NCI-H460 (cell line): ENCODE data around the gene SLC37A4. TPM values are rescaled to one million over a fixed set of nuclear protein-coding genes. Genes with fewer than 3 reads are reported as not detected.

Experiments used
- DNase-seq: peaks from one replicate; pipeline ENCODE4 v3.0.0-alpha.2; 2016; ENCODE audit warnings: low read depth; ENCODE audit errors: extremely low read depth
- small RNA-seq, 2 experiments: library from RNA; depleted of rRNA; stranded (forward); fragments of <200 nt; gene quantifications; one replicate each; pipeline ENCODE3, GENCODE V24; 2014
- total RNA-seq: library from RNA; depleted of rRNA; stranded (reverse); fragments of >200 nt; shearing (Covaris generic); gene quantifications from 2 replicates; pipeline ENCODE4 v1.2.3, GENCODE V29; 2014; rRNA removed

The SLC37A4 gene
- total RNA-seq, 1 experiment from 2014 or later: 14.0 TPM

- no peak for DNase-seq
These were observed 50.3 kb downstream of the SLC37A4 start for GRCh38 chr11:118980191-118980881.

GRCh38 chr11:118979434-118979833 is 51.2 kb downstream of the SLC37A4 start:
- no peak for DNase-seq

- DNase-seq: no peak
These were observed 54.6 kb downstream of the SLC37A4 start for GRCh38 chr11:118975771-118976709.

Small RNA genes lying within 50 kb of the gene (small RNA-seq; reads per million reads assigned to genes)
- 0 reads per million in 2 experiments for gene AP003392.2
- 0 reads per million in 2 experiments for gene RF00017
- gene RF00019: 0 reads per million in 2 experiments

Other genes with a start within 250 kb of the SLC37A4 start
- gene DDX6, start 239.7 kb downstream of the SLC37A4 start, total RNA-seq: 47.6 and 52.0 TPM in 2 replicates
- gene CXCR5, start 147.0 kb downstream of the SLC37A4 start, total RNA-seq: 0.02 TPM in 1 of 2 replicates, not detected in the other
- 12.1 and 16.4 TPM in 2 replicates for gene BCL9L, start 105.0 kb downstream of the SLC37A4 start, total RNA-seq
- gene UPK2, start 74.6 kb downstream of the SLC37A4 start, total RNA-seq: not detected in 2 replicates
- not detected in 2 replicates for gene FOXR1, start 59.1 kb downstream of the SLC37A4 start, total RNA-seq
- gene CENATAC, start 32.7 kb downstream of the SLC37A4 start, total RNA-seq: 19.6 and 24.9 TPM in 2 replicates
- gene RPS25, start 12.5 kb downstream of the SLC37A4 start, total RNA-seq: 1,479 and 1,567 TPM in 2 replicates
- gene TRAPPC4, start 12.1 kb downstream of the SLC37A4 start, total RNA-seq: 73.6 and 83.1 TPM in 2 replicates
- gene HYOU1, start 26.3 kb upstream of the SLC37A4 start, total RNA-seq: 232 and 242 TPM in 2 replicates
- gene VPS11, start 36.9 kb upstream of the SLC37A4 start, total RNA-seq: 8.9 and 11.1 TPM in 2 replicates
- 8.2 and 9.4 TPM in 2 replicates for gene HMBS, start 54.0 kb upstream of the SLC37A4 start, total RNA-seq
- 42.1 and 44.0 TPM in 2 replicates for gene DPAGT1, start 71.0 kb upstream of the SLC37A4 start, total RNA-seq
- 6.4 and 13.7 TPM in 2 replicates for gene C2CD2L, start 76.5 kb upstream of the SLC37A4 start, total RNA-seq
- 11.5 and 13.6 TPM in 2 replicates for gene HINFP, start 90.7 kb upstream of the SLC37A4 start, total RNA-seq
- gene ABCG4, start 118.2 kb upstream of the SLC37A4 start, total RNA-seq: not detected in 2 replicates
- 12.4 and 13.6 TPM in 2 replicates for gene NLRX1, start 137.8 kb upstream of the SLC37A4 start, total RNA-seq
- not detected in 2 replicates for gene NHERF4, start 154.6 kb upstream of the SLC37A4 start, total RNA-seq
- 11.2 and 12.3 TPM in 2 replicates for gene CBL, start 175.5 kb upstream of the SLC37A4 start, total RNA-seq